ENCODE measurements around the gene SURF2. TPM values are rescaled to one million over a fixed set of nuclear protein-coding genes. Genes with fewer than 3 reads are reported as not detected.

The SURF2 gene
- total RNA-seq, 1 donor from 2014 or later, result 20.0 TPM

GRCh38 chr9:133380734-133381133 is 24.4 kb downstream of the SURF2 start:
- no peak for TF ChIP-seq EZH2 (IDR thresholded peaks at IDR 0.05; ENCODE audit: insufficient read depth, low read length)
- H3K79me2 ChIP-seq (ENCODE audit: insufficient read depth, low read length), result peaks cover 2% of the 10 kb centered on the region
- no peak overlapping the region for H2AFZ ChIP-seq (ENCODE audit: low read depth, low read length)
- H3K4me3 ChIP-seq (ENCODE audit: insufficient read depth, low read depth, low read length), result no peak overlapping the region
- H3K36me3 Mint-ChIP-seq (ENCODE audit: low read depth, unreplicated experiment), result no peaks in the 10 kb centered on the region
- no peaks in the 10 kb centered on the region for H4K20me1 ChIP-seq (ENCODE audit: insufficient read depth, low read length)
- FAIRE-seq (no peak), DNase-seq (ENCODE audit: low read depth) (no peak)
- no peak overlapping the region for H3K9ac ChIP-seq (ENCODE audit: low read length)
- H3K9me3 ChIP-seq (ENCODE audit: insufficient read depth, low read depth, low read length), result peaks cover 5% of the 10 kb centered on the region
- H3K27me3 Mint-ChIP-seq (ENCODE audit: low read depth, unreplicated experiment), result no peaks in the 10 kb centered on the region
- peaks cover 1% of the 10 kb centered on the region for H3K9me3 Mint-ChIP-seq (ENCODE audit: unreplicated experiment)
- no peak overlapping the region for H3K27ac ChIP-seq (ENCODE audit: low read depth, low read length)
- no peaks in the 10 kb centered on the region for H3K27me3 ChIP-seq (ENCODE audit: insufficient read depth, low read length)
- H3K27ac Mint-ChIP-seq (ENCODE audit: unreplicated experiment), result no peak overlapping the region
- no peak overlapping the region for H3K4me2 ChIP-seq (ENCODE audit: low read length)
- H3K4me3 Mint-ChIP-seq (ENCODE audit: unreplicated experiment), result no peak overlapping the region
- peaks cover 1% of the 10 kb centered on the region for H3K4me1 Mint-ChIP-seq (ENCODE audit: low read depth, unreplicated experiment)
- no peaks in the 10 kb centered on the region for H3K36me3 ChIP-seq (ENCODE audit: insufficient read depth, low read length)
- H3K4me1 ChIP-seq (ENCODE audit: insufficient read depth, low read length), result peaks cover 4% of the 10 kb centered on the region

GRCh38 chr9:133382507-133383141 is 26.3 kb downstream of the SURF2 start:
- no peak for FAIRE-seq
- Mint-ChIP-seq H3K36me3 (ENCODE audit: low read depth, unreplicated experiment) (no peaks in the 10 kb centered on the region), H3K9me3 (ENCODE audit: unreplicated experiment) (peaks cover 1% of the 10 kb centered on the region), H3K4me3 (ENCODE audit: unreplicated experiment) (no peak overlapping the region), H3K4me1 (ENCODE audit: low read depth, unreplicated experiment) (no peaks in the 10 kb centered on the region), H3K27me3 (ENCODE audit: low read depth, unreplicated experiment) (peaks cover 8% of the 10 kb centered on the region), H3K27ac (ENCODE audit: unreplicated experiment) (no peak overlapping the region)
- peaks cover 5% of the 10 kb centered on the region for H3K9me3 ChIP-seq (ENCODE audit: insufficient read depth, low read depth, low read length)
- no peaks in the 10 kb centered on the region for H4K20me1 ChIP-seq (ENCODE audit: insufficient read depth, low read length)
- no peak overlapping the region for H2AFZ ChIP-seq (ENCODE audit: low read depth, low read length)
- TF ChIP-seq CTCF (IDR thresholded peaks at IDR 0.05; ENCODE audit: insufficient read depth, low read depth, low read length) (no peak), EZH2 (IDR thresholded peaks at IDR 0.05; ENCODE audit: insufficient read depth, low read length) (no peak)
- H3K4me3 ChIP-seq (ENCODE audit: insufficient read depth, low read depth, low read length), result no peak overlapping the region
- H3K27ac ChIP-seq (ENCODE audit: low read depth, low read length), result no peak overlapping the region
- H3K9ac ChIP-seq (ENCODE audit: low read length), result no peak overlapping the region
- DNase-seq (ENCODE audit: low read depth), result no peak
- H3K36me3 ChIP-seq (ENCODE audit: insufficient read depth, low read length), result no peaks in the 10 kb centered on the region
- H3K4me2 ChIP-seq (ENCODE audit: low read length), result no peak overlapping the region
- no peaks in the 10 kb centered on the region for H3K27me3 ChIP-seq (ENCODE audit: insufficient read depth, low read length)
- H3K4me1 ChIP-seq (ENCODE audit: insufficient read depth, low read length), result no peaks in the 10 kb centered on the region
- H3K79me2 ChIP-seq (ENCODE audit: insufficient read depth, low read length), result no peaks in the 10 kb centered on the region

- DNase-seq (ENCODE audit: low read depth), result no peak
- Histone ChIP-seq H3K27me3 (ENCODE audit: insufficient read depth, low read length) (no peaks in the 10 kb centered on the region), H3K4me2 (ENCODE audit: low read length) (no peak overlapping the region), H3K4me3 (ENCODE audit: insufficient read depth, low read depth, low read length) (no peak overlapping the region), H4K20me1 (ENCODE audit: insufficient read depth, low read length) (no peaks in the 10 kb centered on the region), H3K27ac (ENCODE audit: low read depth, low read length) (no peak overlapping the region), H2AFZ (ENCODE audit: low read depth, low read length) (no peak overlapping the region), H3K9me3 (ENCODE audit: insufficient read depth, low read depth, low read length) (peaks cover 5% of the 10 kb centered on the region), H3K36me3 (ENCODE audit: insufficient read depth, low read length) (no peaks in the 10 kb centered on the region), H3K4me1 (ENCODE audit: insufficient read depth, low read length) (no peaks in the 10 kb centered on the region), H3K9ac (ENCODE audit: low read length) (no peak overlapping the region), H3K79me2 (ENCODE audit: insufficient read depth, low read length) (no peaks in the 10 kb centered on the region)
- H3K4me1 Mint-ChIP-seq (ENCODE audit: low read depth, unreplicated experiment), result no peaks in the 10 kb centered on the region
- H3K27me3 Mint-ChIP-seq (ENCODE audit: low read depth, unreplicated experiment), result peaks cover 14% of the 10 kb centered on the region
- H3K4me3 Mint-ChIP-seq (ENCODE audit: unreplicated experiment), result no peak overlapping the region
- peaks cover 1% of the 10 kb centered on the region for H3K9me3 Mint-ChIP-seq (ENCODE audit: unreplicated experiment)
- H3K27ac Mint-ChIP-seq (ENCODE audit: unreplicated experiment), result no peak overlapping the region
- FAIRE-seq, result no peak
- H3K36me3 Mint-ChIP-seq (ENCODE audit: low read depth, unreplicated experiment), result no peaks in the 10 kb centered on the region
- TF ChIP-seq CTCF (IDR thresholded peaks at IDR 0.05; ENCODE audit: insufficient read depth, low read depth, low read length) (no peak), EZH2 (IDR thresholded peaks at IDR 0.05; ENCODE audit: insufficient read depth, low read length) (no peak)
Observed at GRCh38 chr9:133383438-133383837, 27.1 kb downstream of the SURF2 start.
